Ureter (tissue), 1 donor: ENCODE measurements around the gene FKBP1A. TPM values are rescaled to one million over a fixed set of nuclear protein-coding genes. Genes with fewer than 3 reads are reported as not detected.

Source experiments
- DNase-seq: peaks from one replicate; pipeline ENCODE4 v3.0.0-alpha.2; 2020; ENCODE audit warnings: low spot score
- total RNA-seq: library from RNA; stranded (reverse); gene quantifications from one replicate; pipeline ENCODE4 v1.2.4, GENCODE V29; 2023
- donor health status: DM: yes; HTN: yes; CAD: no.

FKBP1A gene
- total RNA-seq, 1 donor from 2014 or later, result 260 TPM

GRCh38 chr20:1332749-1333300 lies 60.0 kb downstream of the FKBP1A start:
- peak; percentile 26 for DNase-seq

GRCh38 chr20:1331801-1332453 lies 60.9 kb downstream of the FKBP1A start:
- DNase-seq, result peak; percentile 40

- peak; percentile 32 for DNase-seq
These were observed 61.8 kb downstream of the FKBP1A start for GRCh38 chr20:1331101-1331500.

- DNase-seq, result peak; percentile 77
These were observed 62.6 kb downstream of the FKBP1A start for GRCh38 chr20:1330075-1330830.

GRCh38 chr20:1328680-1329330 lies 64.0 kb downstream of the FKBP1A start, which contains the start of gene SDCBP2:
Gene SDCBP2, minus strand, starts transcription at chr20:1329139. Its CDS starts 8,723 bp downstream, at chr20:1320416.
- DNase-seq, result peak; percentile 81

GRCh38 chr20:1327827-1328679 lies 64.8 kb downstream of the FKBP1A start:
- peak; percentile 34 for DNase-seq

- DNase-seq, result peak; percentile 43
These were observed 65.6 kb downstream of the FKBP1A start for GRCh38 chr20:1327241-1327653.

GRCh38 chr20:1326031-1326930 lies 66.6 kb downstream of the FKBP1A start:
- peak; percentile 31 for DNase-seq

GRCh38 chr20:1325173-1326030 lies 67.5 kb downstream of the FKBP1A start:
- peak; percentile 98 for DNase-seq

GRCh38 chr20:1324598-1325172 lies 68.2 kb downstream of the FKBP1A start:
- DNase-seq, result peak; percentile 41

- peak; percentile 38 for DNase-seq
These were observed 68.8 kb downstream of the FKBP1A start for GRCh38 chr20:1323830-1324597.

- DNase-seq, result no peak
These were observed 69.6 kb downstream of the FKBP1A start for GRCh38 chr20:1323256-1323655.

- no peak for DNase-seq
These were observed 70.2 kb downstream of the FKBP1A start for GRCh38 chr20:1322511-1323245.

- DNase-seq, result no peak
These were observed 71.3 kb downstream of the FKBP1A start for GRCh38 chr20:1321654-1321939.

GRCh38 chr20:1320902-1321653 lies 71.8 kb downstream of the FKBP1A start:
- no peak for DNase-seq

- no peak for DNase-seq
These were observed 72.8 kb downstream of the FKBP1A start for GRCh38 chr20:1320016-1320415.

GRCh38 chr20:1319462-1319861 lies 73.4 kb downstream of the FKBP1A start:
- DNase-seq, result no peak
